CD4-positive, alpha-beta T cell treated with Interleukin-15 for 4 hours (primary cell): ENCODE data around the gene TCAP.

Experiments used
- DNase-seq: peaks from one replicate; pipeline ENCODE4 v3.0.0-alpha.2; 2020; ENCODE audit warnings: low spot score

Gene TCAP

GRCh38 chr17:39651923-39652586 lies 13.1 kb upstream of the TCAP start:
- DNase-seq = no peak

GRCh38 chr17:39652587-39653315 lies 12.4 kb upstream of the TCAP start:
- DNase-seq = no peak

- no peak for DNase-seq
These were observed 11.9 kb upstream of the TCAP start for GRCh38 chr17:39653316-39653661.

- peak; percentile 80 for DNase-seq
These were observed 11.4 kb upstream of the TCAP start for GRCh38 chr17:39653662-39654331.

- DNase-seq = no peak
These were observed 10.0 kb upstream of the TCAP start for GRCh38 chr17:39655105-39655504.

GRCh38 chr17:39658346-39658745 lies 6.8 kb upstream of the TCAP start:
- no peak for DNase-seq

- no peak for DNase-seq
These were observed 6.4 kb upstream of the TCAP start for GRCh38 chr17:39658760-39659159.

- no peak for DNase-seq
These were observed 5.7 kb upstream of the TCAP start for GRCh38 chr17:39659279-39660010.

- no peak for DNase-seq
These were observed 5.2 kb upstream of the TCAP start for GRCh38 chr17:39660011-39660360.

GRCh38 chr17:39660397-39661385 lies 4.5 kb upstream of the TCAP start:
- no peak for DNase-seq

- no peak for DNase-seq
These were observed 3.2 kb upstream of the TCAP start for GRCh38 chr17:39661744-39662541.

GRCh38 chr17:39662551-39663339 lies 2.4 kb upstream of the TCAP start:
- no peak for DNase-seq

- DNase-seq = no peak
These were observed 1.8 kb upstream of the TCAP start for GRCh38 chr17:39663340-39663687.

GRCh38 chr17:39663688-39664580 lies 1.2 kb upstream of the TCAP start:
- DNase-seq = no peak

- DNase-seq = no peak
These were observed 584 bp downstream of the TCAP start for GRCh38 chr17:39665642-39666224.

GRCh38 chr17:39666231-39666600 lies 1.1 kb downstream of the TCAP start:
- DNase-seq = no peak

- DNase-seq = no peak
These were observed 1.6 kb downstream of the TCAP start for GRCh38 chr17:39666601-39667261.
